Measurements from ENCODE around the gene MRFAP1L1.
"Not testable (repeated sequence)": the region's sequence is repeated elsewhere in the genome, so short reads cannot be mapped to it uniquely, and the experiment has no call there.

GRCh38 chr4:6672541-6673190 is 37.0 kb downstream of the MRFAP1L1 start:
- TF ChIP-seq POLR2A, CTCF (IDR thresholded peaks at IDR 0.05): not testable (repeated sequence)
